Thyroid gland (tissue), 4 donors: ENCODE data around the gene HADHA.

Experiments
- CTCF ChIP-seq, 6 experiments: fragments of 200-600 bp in 3 of 6; fragments of 450-650 bp in 3 of 6; sonication (generic) in 3 of 6; IDR thresholded peaks; one replicate each; pipeline ENCODE4 v1.5.1; 2016 to 2019; ENCODE audit warnings: antibody characterized with exemption in 6 of 6, mild to moderate bottlenecking in 2 of 6, inconsistent platforms in 1 of 6, moderate library complexity in 1 of 6
- POLR2A ChIP-seq, 2 donors: fragments of 450-650 bp; IDR thresholded peaks; one replicate each; pipeline ENCODE4 v1.6.1; 2017; ENCODE audit warnings: antibody characterized with exemption in 2 of 2, mild to moderate bottlenecking in 2 of 2, moderate library complexity in 1 of 2

DNA sequence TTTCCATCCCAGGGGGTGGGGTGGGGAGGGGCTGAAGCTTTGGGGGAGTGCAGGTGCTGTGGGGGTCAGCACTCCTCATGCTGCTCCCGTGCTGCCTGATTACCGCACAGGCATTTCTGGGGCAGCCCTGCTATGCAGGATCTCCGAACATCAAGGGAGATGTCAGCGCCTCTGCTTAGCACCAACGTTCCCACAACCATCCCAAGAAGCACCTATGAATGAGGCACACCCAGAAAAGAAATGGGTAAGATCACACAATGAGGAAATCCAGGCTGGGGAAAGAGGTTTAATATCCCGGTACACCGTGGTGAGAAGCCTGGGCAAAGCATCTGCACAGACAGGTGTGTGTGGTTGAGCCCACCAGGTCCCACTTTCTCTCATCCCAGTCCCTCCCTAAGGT, 54.1 kb downstream of the HADHA start:
- TF ChIP-seq POLR2A (IDR thresholded peaks at IDR 0.05), result no peak
- TF ChIP-seq CTCF (IDR thresholded peaks at IDR 0.05), result no peak
